C4-2B (cell line): ENCODE measurements around the gene OR7C1.

ENCODE experiments used
- CTCF ChIP-seq: fragments of 450-650 bp; conservative IDR thresholded peaks from 2 replicates; pipeline ENCODE4 v1.5.1; 2017; ENCODE audit warnings: mild to moderate bottlenecking
- ZFX ChIP-seq: fragments of 450-650 bp; IDR thresholded peaks from 2 replicates; pipeline ENCODE4 v1.6.1; 2017

GRCh38 chr19:14835011-14835410 lies at the start of gene OR7C1, which contains the start of gene OR7A5:
- no peak for TF ChIP-seq CTCF
- TF ChIP-seq ZFX = no peak
